Measurements from ENCODE around the gene IL31RA.
"Not testable (repeated sequence)": the region's sequence is repeated elsewhere in the genome, so short reads cannot be mapped to it uniquely, and the experiment has no call there.

Gene IL31RA

GRCh38 chr5:55850839-55851674 is at the start of gene IL31RA:
Gene IL31RA (plus strand): TSS chr5:55851357. CDS start chr5:55851571, 214 bp downstream.
- TF ChIP-seq ZFX (IDR thresholded peaks at IDR 0.05) (no peak), CTCF (conservative IDR thresholded peaks at IDR 0.05) (no peak)
- H3K27ac ChIP-seq, result no peak within 1 kb of the TSS

- H3K27ac ChIP-seq, result not testable (repeated sequence)
These were observed 42.3 kb upstream of the IL31RA start for GRCh38 chr5:55808814-55809213.

- H3K27ac ChIP-seq, result not testable (repeated sequence)
These were observed 35.2 kb upstream of the IL31RA start for GRCh38 chr5:55815939-55816338.

GRCh38 chr5:55816342-55816741 is 34.8 kb upstream of the IL31RA start:
- H3K27ac ChIP-seq, result no peak overlapping the region
- TF ChIP-seq ZFX (IDR thresholded peaks at IDR 0.05) (no peak), CTCF (conservative IDR thresholded peaks at IDR 0.05) (no peak)

GRCh38 chr5:55817030-55817429 is 34.1 kb upstream of the IL31RA start:
- H3K27ac ChIP-seq, result no peak overlapping the region
- TF ChIP-seq ZFX (IDR thresholded peaks at IDR 0.05) (no peak), CTCF (conservative IDR thresholded peaks at IDR 0.05) (no peak)

- no peak overlapping the region for H3K27ac ChIP-seq
- no peak for TF ChIP-seq ZFX (IDR thresholded peaks at IDR 0.05)
- TF ChIP-seq CTCF (conservative IDR thresholded peaks at IDR 0.05), result no peak
These were observed 30.7 kb upstream of the IL31RA start for GRCh38 chr5:55820488-55820887.

- TF ChIP-seq ZFX (IDR thresholded peaks at IDR 0.05) (no peak), CTCF (conservative IDR thresholded peaks at IDR 0.05) (no peak)
These were observed 29.2 kb upstream of the IL31RA start for GRCh38 chr5:55821731-55822512.

GRCh38 chr5:55823151-55823796 is 27.9 kb upstream of the IL31RA start:
- no peak overlapping the region for H3K27ac ChIP-seq
- TF ChIP-seq CTCF (conservative IDR thresholded peaks at IDR 0.05), result no peak
- no peak for TF ChIP-seq ZFX (IDR thresholded peaks at IDR 0.05)

More at GRCh38 chr5:55821731-55822512, 29.2 kb upstream of the IL31RA start:
- peak overlapping the region; percentile 57 for H3K27ac ChIP-seq

All from C4-2B (cell line).